HG03139 (cell line): Measurements from ENCODE around the gene PTPN3.
A peak's percentile ranks its signal among the peaks of the same experiment; 100 is the strongest.

Source experiments
- ATAC-seq: cut with Tn5 transposase; IDR thresholded peaks from one replicate; pipeline ENCODE4 v1.9.1; 2021; ENCODE audit not compliant: unreplicated experiment

Gene PTPN3

DNA sequence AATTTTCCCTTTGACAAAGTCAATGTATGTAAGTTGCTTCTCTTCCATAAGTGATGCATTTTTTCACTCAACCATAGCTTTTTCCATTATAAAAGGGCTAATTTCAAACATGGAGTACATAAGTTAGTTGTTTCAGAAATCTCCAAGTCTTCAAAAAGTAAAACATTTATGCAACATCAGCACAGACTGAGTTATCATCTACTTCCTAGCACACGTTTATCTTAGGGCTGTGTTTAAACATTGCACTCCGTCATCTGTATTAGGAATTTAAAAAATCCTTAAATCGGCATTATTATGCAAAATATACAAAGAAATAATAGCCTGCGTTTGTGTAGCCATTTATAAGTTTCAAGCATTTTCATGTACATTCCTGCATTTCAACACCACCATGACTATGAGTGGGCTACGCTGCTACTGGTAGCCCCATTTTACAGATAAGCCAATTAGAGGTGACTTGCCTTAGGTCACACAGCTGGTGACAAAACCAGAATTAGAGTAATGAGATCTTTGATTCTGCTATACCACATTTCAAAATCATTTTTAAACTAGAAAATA, 43.4 kb downstream of the PTPN3 start:
- ATAC-seq, result no peak

DNA sequence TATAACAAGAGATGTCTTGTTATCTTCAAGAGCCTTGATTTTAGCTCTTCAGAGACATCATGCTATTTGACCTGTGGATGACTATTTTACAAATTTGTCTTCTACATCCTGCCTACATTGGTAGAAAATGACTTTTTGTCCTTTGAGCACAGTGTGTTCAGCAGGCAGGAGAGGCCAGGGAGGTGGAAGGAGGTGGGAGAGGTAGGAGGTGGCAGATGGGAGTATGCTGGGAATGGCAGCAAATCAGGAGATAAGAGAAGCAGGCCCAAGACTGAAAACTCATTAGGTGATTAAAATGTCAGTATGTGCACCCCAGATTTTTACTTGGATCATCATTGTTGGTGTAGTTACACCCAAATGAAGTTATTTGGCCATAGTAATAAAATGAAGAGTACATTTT, 44.1 kb downstream of the PTPN3 start:
- no peak for ATAC-seq

DNA sequence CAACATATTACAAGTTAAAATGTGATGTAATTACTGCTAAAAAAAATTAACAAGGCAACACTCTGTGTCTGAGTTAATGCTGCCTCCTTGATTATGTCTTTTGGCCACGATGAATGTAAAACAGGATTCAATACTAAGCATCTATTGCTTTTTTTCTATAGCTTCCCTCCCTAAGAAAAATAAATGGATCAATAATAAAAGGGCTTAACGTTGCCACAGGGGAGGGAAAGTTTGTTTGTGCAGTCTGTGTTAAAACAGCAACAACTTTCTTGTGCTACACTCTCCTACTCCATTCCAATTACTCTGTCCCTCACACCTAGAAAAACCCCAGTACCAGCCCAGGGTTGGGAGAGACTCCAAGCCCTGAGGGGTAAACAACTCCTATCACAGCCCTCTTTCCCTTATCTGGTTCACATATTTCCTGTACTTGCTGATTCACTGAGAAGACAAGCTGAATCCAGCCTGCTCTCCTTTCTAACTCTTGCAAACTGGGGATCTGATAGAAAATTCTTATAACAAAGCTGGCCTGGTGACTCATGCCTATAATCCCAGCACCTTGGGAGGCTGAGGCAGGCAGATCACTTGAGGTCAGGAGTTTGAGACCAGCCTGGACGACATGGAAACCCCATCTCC, 44.8 kb downstream of the PTPN3 start:
- no peak for ATAC-seq

DNA sequence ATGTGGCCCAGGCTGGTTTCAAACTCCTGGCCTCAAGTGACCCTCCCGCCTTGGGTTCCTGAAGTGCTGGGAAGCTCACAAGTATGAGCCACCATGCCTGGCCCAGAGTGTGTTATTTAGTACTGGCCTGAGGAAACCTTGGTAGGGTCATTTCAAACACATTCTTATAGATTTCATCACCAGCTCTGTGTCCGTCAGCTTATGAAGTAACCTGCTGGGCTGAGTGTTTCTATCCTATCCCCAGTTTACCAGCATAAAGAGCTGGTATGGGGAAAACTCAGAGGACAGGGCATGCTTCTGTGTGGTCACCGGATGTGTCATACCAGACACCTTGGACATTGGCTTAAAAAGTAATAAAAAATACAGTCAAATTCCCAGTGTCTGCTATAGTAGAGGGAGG, 45.3 kb downstream of the PTPN3 start:
- no peak for ATAC-seq

DNA sequence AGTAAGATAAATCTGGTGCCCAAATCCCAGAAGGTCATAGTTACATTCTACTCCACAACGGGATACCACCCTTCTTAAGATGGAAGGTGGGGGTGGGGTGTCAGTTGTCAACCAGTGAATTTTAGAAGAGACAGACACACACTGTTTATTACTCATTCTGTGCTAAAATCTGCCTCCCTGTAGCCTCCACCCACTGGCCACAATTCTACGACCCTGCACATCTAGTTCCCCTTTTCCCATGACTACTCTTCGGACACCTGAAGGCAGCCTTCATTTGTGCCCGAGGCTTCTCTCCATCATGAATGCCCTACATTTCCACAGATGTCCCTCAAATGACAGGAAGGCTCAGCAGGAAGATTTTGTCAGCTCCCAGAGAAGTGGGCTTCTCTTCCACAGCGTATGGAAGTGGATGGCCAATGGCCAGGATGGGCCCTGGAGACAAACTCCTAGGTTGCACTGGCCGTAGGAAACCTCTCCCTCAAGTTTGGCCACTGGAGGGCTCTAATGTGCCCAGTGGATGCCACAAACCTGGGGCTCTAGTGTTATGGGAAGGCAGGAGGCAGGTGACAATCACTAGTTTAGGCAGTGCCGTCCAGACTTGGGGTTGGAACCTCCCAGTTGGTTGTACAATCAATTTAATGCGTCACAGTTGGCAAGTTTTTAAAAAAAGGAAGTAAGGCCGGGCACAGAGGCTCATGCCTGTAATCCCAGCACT, 46.6 kb downstream of the PTPN3 start:
- ATAC-seq, result no peak

DNA sequence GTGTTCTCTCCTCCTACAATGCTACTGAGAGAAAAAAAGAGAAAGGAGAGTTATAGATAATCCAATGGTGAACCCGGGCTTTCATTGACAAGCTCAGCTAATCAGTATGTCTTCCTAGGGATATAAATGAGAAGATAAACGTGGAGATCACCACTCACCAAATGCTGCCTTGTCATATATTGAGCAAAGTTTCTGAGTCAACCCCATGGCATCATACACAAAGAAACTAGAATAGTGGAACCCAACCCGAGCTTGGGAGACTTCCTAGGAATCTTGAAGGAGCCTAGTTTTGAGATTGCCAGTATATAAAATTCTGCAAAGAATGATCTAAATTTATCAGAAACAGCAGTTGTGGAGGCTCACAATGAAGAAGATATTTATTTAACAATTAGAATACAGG, 47.8 kb downstream of the PTPN3 start:
- ATAC-seq, result no peak

DNA sequence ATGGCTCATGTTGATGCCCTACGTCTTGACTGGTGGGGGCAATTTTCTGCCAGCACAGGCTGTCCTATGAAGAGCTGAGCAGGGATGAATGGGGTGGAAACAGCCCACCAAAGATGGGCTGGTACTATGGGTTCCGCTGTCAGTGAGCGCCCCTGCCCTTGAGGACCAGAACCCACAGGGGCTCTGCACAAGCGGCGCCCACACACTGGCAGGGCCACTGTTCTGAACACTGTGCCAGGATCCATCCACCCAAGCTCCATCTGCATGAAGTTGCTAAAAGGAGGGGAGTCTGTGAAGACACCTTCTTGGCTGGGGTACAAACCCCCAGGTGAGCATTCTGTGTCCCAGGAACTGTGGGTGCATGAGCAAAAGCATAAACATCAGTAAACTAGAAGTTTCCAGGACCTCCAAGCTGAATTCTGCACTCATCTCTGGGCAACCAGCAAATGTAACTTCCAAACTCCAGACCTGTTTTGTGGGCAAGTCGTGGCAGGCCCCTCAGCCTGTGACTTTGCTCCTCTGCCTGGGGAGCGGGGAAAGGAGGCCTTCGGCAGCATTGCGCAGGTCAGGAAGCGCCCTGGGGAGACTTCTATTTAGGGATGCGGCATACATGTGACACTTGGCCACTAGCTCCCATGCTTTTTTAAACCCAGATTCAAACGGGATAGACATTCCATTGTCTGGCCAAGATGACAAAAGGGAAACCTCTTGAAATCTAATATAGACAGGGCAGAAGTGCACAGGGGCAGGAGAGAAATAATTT, 48.9 kb downstream of the PTPN3 start:
- ATAC-seq, result no peak

DNA sequence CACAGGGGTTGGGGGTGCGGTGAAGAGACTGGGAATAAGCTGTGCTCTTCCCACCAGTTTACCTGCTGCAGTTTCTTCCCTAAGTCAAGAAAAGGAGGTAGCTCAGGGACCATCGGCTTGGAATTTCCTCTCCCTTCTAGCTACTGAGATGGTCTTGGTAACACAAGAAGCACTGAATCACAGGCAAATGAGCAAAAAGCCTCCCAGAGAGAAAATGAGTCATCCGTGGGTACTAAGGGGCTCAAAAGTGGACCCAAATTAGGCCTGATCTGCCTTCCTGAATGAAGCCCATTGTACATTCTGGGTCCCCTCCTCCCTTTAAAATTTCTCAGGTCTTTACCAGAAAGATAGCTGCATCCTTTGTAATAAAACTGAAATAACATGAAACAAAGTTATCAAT, 49.9 kb downstream of the PTPN3 start:
- ATAC-seq, result no peak

DNA sequence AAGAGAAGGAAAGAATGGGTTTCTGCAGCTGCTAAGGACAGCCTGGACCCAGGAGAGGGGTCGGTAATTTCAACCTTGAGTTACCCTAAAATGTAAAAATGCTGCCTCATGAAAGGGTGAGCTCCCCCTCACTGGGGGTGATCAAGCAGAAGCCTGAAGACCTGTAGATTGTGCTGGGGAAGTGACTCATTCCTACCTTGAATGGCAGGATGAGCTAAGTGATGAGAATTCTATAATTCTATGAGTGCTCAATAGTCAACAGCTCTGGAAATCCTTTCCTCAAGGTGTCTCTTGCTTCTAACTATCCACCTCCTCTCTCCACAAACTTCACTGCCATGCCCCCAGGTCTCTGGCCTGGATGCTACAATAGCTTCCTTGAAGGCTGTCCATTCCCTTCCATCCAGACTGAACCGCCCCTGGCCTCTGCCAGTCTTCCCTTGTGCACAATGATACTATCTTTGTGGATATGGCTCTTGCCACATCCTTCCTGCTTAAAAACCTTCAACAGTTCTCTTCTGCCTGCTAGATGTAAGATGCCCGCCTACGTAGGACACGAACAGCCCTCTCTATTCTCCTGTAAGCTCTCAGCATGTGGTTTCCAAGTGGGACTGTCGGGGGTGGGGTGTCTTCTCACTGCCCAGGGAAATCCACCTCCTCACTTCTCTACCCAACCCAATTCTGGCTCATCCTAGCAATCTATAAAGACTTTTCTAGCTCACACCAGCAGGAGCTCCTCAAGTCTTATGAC, 50.6 kb downstream of the PTPN3 start:
- ATAC-seq, result no peak

DNA sequence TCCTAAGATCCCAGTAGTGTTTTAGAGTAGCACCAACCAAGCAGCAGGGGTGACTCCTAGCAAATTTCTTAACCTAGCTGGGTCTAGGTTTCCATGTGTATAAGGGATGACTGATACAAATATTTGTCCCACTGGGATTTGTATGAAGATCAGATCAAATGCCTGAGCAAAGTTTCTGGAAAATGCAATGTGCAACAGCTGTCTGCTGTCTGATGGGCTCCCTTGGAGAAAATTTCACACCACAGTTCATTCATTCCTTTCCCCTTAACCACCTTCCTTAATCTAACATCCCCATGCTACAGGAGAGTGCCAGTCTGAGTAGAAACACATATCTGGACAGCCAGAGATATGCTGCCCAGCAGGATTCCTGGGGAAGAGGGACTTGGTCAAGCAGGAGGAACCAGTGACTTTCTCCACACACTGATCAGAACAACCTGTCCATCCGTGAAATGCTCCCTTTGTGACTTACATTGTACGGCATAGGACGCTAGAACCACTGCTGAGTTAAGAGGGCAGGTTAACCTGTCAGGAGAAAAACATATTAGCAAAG, 53.3 kb downstream of the PTPN3 start:
- ATAC-seq, result no peak

DNA sequence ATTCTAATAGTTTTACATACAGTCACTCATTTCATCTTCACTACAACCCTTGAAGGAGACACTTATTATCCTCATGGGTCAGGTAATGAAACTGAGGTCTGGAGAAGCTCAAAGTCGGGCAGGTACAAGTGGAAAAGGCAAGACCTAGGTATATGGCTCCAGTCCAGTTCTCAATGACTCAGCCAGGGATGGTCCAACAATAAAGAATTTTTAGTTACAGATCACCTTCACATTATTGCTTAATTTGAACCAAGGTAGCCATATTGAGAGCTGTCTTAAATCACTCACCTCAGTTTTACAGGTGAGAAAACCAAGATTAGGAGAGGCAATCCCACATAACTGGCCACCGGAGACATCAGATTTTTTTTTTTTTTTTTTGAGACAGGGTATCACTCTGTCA, 55.4 kb downstream of the PTPN3 start:
- no peak for ATAC-seq

DNA sequence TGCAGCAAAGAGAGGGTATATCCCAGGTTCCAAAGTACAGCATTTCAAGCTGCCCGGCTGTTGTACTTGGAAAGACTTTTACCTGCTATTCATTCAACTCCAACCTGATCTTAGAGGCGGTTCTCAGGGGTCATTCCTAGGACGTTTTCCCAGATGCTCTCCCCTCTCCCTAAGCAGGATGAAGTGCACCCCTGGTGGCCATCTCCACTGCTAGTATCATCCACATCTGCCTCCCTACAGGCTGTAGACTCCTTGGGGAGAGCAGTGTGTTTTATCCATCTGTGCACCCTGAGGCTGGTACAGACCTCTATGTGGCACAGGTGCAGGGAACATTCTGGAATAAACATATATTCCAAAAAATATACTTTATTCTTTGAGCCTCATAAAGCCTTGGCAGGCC, 56.8 kb downstream of the PTPN3 start:
- no peak for ATAC-seq

DNA sequence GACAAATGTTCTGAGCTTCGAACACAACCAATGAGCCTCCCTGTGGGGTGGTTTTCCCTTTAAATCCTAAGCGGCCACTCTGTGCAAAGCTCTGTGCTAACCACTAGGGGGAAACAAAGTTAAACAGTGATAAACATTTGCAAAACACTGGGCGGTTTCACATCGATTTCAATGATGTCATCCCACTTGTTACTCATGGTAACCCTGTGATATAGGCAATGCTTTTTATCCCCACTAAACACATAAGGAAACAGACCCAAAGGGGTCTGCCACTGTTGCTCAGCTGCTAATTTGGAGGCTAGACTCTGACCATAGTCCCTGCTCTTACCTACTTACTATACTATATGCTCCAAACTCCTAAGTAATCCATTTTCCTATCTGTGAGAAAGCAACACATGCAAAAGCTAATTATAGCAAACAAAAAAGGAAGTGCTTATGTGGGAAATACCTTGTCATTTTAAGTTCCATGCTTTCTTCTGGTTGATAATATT, 57.3 kb downstream of the PTPN3 start:
- peak; percentile 96 for ATAC-seq

DNA sequence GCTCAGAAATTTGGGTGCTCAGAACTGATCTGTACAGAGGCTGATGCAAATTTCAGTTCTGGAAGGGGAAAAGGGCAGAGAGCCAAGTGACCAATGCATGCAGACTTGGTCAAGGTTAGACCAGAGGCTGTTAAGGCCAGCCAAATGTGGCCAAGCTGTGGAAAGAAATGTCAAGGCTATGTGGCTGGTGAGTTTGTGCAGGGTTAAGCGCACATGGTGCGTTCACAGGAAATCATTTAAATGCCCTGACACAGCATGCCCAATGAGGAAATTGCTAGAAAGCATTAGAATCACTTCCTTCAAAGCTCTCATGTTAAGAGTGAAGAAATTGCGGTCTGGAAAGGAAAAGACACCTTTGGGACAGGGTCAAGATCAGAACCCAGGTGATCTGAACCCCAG, 58.0 kb downstream of the PTPN3 start:
- ATAC-seq, result peak; percentile 43

DNA sequence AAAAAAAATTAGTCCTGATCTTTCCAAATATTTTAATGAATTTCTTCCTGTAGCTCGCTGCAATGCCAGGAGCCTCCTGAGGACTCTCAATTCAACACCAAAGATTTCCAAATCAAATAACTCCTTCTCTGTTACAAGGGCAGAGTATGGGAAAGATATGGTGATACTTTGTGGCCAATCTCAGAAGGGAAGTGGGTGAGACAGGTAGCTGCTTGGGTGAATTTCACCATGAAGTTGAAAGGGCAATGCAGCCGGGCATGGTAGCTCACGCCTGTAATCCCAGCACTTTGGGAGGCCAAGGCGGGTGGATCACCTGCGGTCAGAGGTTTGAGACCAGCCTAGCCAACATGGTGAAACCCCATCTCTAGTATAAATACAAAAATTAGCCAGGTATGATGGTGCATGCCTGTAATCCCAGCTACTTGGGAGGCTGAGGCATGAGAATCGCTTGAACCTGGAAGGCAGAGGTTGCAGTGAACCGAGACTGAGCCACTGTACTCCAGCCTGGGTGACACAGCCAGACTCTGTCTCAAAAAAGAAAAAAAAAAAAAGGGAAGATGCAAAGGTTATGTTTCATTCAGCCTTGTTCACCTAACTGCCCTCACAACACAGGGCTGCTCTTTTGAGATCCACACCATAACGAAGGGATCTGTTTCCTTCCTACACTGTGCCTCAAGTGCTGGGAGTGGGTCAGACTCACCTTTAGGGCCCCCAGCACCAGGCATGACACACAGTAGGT, 58.6 kb downstream of the PTPN3 start:
- no peak for ATAC-seq

DNA sequence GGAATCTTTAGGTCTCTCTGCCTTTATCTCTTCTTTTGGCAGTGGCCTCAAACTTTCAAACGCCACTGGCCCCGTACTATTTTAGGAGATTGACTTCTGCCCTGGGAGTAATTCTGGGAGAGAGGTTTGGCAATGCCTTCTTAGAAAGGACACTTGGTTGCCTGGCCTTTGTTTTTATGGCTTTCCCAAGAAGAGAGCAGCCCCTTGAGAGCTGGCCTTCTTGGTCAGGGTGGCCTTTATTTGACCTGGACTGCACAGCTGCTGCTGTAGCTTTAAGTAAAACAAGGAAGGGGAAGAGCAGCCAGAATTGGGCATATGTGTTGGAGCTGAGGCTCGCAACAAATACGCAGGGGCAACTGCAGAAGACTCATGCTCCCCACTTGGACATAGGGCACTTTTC, 60.8 kb downstream of the PTPN3 start:
- ATAC-seq, result no peak

DNA sequence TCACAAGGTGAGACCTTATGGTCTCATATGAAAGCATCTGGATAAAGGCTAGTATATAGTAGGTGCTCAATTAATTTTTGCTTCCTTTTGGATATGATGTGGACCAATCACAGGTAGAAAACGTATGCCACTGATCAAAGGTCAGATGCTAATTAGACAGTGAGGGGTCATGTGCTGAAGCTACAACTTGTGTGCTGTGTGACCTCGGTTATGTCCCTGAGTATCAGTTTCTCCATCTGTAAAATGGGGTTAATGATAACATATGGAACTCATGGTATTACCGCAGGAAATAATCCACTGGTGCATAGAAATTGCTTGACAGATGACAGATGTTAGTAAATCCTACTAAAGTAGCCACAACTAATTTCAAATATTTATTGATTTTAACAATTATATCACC, 62.0 kb downstream of the PTPN3 start:
- ATAC-seq, result no peak

DNA sequence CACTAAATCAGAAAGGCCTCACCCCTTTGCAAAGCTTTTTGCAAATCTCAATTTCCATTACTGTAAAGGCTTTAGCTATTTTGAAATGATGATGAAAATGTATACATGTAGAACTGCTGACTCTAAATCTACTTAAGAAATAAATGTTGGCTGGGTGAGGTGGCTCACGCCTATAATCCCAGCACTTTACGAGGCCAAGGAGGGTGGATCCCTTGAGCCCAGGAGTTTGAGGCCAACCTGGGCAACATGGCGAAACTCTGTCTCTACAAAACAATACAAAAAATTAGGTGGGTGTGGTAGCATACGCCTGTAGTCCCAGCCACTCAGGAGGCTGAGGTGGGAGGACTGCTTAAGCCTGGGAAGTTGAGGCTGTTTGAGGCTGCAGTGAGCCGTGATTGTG, 64.6 kb downstream of the PTPN3 start:
- no peak for ATAC-seq

DNA sequence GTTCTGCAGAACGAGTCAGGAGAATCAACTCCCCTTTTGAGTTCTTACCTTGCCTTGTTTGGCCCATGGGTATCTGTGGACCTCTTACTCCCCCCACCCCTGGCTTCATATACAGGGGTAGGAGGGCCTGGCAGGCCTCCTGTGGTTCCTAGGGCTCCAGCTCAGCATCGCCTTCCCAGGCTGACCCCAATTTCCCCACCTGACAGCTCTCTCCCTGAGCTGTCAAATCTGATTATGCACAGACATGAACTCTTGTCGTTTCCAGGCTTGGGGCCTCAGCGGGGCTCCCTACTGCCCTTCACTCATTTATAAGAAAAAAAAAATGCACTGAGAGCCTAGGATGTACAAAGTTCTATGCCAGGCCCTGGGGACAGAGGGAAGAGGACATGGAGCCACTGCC, 67.9 kb downstream of the PTPN3 start:
- no peak for ATAC-seq

DNA sequence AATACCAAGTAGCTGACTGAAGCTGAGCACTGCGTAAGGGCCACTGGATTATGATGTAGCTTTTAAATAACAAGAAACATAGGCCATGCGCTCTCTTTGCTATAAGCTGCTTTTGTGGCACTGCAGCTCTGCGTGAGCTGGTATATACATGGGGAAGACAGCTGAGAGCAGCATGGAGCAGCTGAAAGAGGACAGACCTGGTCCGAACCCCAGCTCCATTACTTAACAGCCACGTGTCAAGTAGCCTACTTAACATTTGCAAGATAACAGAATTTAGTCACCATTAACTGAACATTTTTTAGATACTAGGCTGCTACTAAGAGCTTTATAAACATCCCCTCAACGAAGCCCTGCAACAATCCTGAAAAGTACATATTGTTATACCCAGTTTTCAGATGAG, 69.3 kb downstream of the PTPN3 start:
- ATAC-seq, result no peak
